Left hindlimb (tissue), 1 donor: ENCODE results near the gene ASPN.

Experiments used
- DNase-seq: peaks from one replicate; pipeline ENCODE4 v3.0.0-alpha.2; 2018

ASPN gene

DNA sequence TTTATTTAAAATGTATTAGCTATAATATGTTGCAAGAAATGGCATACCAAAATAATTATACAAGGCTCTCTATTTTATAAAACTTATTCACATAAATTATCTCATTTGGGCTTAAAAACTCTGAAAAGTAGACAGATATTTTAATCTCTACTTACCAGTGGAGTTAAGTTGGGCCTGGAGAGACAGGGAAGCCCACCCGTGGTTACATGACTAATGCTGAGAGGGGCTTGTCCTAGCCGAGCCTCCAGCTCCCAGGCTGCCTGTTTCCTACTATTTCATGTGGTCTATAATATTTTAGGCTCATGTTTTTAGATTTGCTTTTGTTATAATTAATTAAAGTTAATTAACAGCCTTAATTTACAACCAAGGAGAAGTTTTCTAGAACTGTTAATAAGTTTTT is 20.9 kb upstream of the ASPN start:
- no peak for DNase-seq

DNA sequence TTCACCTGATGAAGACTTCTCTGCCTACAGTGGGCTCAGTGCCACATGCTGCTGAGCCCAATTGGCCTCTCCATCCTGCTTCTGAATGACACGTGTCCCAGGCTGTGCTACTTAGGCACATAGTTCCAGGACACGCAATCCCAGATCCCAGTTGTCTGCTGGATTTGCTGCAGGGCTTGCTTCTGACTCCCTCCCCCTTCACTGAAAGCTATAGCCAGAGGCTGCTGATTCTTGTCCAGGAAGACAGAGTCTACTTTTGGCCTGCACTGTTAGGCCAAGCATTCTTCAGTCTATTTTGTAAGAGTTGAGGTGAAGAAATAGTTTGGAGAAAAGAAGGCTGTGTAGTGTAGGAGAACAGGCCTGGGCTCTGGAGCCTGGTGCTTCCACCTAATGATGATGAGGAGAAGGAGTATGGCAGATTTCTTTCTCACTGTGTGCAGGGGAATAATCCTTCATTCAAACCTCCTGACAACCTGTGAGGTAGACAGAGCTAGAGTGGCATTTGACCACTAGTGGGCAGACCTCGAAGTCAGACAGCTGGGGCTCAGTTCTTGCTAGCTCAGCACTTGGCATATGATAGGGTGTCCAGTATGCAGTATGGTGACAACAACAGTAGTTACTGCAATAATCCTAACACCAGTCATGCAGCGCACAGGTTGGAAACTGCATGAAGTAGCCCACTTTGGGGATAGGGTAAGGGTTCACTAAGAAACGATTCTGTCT is 19.5 kb upstream of the ASPN start:
- DNase-seq = no peak

DNA sequence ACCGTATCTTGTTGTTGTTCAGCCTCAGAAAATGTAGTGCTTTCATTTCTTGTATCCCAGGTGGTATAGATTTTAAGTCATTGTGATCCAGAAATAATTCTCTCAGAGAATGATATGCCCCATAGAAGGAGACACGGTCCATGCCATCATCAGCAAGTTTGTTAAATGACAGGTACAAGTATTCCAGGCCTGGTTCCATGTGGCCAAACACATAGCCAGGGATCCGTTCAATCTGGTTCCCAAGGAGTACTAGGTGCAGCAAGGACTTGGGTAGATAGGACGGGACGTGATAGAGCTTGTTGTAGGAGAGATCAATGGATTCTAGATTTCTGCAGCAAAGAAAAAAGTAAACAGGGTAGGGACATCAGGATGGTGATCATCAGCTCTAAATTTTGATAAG is 18.4 kb upstream of the ASPN start:
- no peak for DNase-seq

DNA sequence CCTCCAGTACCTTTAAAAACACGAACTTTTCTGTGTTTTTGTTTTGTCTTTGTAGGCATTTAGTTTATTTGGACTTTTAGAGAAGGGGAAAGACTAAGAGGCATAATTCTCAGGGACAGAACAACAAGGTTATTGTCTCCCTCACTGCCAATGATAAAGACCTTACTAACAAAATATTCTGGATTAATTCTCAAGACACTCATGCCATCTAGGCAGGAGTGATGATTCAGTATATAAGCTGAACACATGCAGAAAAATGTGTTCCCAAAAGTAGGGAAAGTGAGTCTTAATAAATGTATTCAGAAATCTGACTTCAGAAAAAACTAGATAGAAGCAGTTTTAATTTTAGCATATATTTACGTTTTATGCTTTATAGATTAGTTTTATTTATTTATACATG is 17.4 kb upstream of the ASPN start:
- no peak for DNase-seq

DNA sequence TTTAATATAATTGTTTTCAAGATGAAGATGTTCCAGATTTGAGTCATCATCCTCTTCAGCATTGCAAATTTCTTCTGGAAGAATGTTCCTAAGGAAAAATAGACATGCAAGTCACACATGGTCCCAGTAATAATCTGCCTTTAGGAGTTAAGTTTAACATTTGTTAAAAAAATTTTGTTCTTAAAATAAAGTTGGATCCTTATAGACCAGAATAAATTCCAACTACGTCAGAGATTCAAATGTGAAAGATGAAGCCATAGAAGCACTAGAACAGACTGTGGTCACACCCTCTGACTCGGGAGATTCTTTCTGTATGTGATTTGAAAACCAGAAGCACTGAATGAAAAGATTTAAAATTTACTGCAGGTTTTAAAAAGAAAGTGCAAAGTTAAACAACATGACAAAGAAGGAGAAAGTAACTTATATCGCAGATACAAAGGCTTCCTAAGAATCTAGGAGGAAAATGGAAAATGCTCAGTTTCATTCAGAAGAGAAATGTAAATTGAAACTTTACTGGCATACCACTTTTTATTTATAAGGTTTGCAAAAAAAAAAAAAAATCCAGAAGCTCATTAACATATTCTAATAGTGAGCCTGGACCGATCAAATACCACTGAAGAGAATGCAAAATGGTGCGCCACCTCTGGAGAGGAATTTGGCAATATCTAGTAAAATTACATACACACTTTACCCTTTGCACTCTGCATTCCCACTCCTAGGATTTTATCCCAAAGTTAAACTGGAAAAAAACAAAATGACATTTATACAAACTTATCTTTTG is 14.3 kb upstream of the ASPN start:
- no peak for DNase-seq

DNA sequence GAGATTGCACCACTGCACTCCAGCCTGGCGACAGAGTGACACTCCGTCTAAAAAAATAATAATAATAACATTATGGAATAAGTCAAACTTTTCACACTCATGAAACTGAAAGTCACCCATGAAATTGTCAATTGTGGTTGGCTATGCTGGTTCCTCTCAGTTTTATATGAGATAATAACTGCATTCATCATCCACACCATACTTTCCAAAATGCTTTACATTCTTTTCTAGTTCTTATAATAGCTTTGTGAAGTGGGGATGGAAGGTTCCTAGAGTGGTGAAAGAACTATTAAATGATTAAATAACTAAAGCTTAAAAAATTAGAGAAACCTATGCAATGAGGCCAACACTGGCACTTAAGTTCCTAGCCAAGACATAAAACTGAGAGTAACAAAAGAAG is 12.6 kb upstream of the ASPN start:
- DNase-seq = no peak

DNA sequence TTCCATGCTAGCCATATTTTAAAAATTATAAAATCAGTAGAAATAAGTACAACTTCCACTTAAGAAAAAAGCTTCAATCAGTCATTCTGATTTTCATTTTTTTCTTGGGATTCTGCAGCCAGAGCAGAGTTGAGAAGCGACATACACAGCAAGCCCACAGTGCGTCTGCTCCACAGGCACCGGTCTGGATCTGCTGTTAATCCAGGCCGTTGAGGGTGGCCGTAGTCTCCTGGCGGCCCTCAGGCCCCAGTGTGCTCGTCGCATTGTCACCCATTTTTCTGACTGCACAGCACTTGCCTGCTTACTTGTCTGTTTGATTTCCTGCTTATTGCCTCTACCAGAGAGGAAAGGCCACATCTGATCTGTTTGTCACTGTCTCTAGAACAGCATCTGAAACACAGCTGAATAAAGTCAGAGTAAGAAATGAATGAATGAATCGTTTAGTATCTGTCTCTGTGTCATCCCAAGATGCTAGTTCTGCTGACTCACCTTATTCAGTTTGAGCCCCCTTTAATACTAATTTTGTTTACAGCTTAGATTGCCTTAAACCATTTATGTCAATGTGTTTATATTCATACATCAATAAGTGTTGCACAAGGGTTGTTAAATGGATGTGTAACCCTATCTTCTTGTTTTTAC is 11.6 kb upstream of the ASPN start:
- DNase-seq = no peak

DNA sequence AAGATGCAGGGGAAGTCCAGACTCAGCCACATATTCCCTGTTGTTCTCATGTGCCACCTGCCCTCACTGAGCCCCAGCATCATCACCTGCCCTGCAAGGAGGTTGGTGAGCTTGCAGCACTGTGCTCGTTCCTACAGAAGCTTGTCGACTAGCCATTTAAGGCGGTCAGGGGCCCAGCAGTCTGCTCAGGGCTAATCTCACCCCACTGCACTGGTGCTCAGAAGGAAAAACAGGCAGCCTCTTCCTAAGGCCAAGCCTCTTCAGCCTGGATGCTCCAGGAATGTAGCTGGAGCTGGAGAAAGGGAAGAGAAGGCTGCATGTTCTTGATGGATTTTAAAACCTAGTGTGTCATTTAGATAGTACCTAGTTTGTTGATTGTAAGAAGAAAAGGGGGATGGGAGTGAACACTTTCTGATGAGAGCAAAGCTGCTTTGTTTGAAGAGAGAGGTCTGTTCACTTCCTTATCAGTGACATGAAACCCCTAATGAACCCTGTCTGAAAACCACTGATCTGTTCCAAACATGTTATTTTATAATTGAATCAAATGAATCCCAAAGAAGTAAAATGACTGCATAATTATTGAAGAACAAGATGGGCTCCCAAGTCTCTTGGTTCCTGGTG is 10.6 kb upstream of the ASPN start:
- no peak for DNase-seq

DNA sequence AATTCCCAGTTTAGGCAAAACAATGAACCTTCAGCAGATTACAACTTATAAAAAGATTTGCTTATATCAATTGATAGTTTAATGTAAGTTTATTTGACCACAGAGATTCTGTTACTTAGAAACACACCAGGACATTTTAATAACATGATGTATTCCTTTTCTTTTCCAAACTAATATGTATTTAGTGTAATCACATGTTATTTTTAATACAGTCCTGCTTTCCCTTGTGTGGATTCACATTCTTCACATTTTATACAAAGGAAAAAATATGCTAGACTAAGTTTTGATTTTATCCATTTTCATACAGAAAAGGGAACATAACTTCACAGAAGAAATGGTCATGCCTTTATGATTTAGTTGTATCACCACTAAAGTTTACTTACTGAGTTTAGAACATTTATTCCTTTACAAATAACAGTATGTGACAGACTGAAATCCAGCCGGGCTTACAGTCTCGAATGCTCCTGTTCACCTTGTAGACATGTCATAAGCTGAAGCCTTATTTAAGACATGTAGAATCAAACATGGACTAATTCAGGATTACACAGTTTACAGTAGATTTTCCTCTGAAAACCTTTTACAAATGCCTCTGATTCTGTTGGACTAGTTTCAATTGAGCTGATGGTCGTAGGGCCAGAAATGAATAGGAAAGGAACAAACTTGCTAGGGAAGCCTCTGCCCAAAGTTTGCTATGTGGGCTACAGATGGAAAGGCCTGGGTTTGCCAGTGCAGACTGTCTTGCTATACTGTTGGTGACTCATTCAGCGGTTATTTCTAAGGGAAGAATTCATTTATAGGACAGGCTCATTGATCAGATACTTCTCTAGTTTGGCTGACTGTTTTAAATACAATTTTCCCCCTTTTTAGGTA is 6.6 kb upstream of the ASPN start:
- no peak for DNase-seq

DNA sequence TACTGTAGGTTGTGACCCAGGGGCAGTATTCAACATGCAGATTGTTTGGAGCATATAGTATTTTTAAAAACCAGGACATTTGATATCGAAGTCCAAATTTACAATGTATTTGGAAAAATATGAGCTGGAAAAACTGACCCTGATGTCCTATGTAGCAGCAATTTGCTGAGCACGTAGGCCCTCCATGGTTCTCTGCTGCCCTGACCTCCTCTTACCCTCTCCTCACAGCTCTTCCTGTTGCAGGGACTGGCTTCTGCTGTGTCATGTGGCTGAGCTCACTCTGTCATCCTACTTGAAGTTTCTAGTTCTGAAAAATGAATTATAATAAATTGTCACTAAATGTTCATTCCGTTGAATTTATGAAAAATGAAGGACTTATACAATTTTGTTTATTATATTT is 4.1 kb upstream of the ASPN start:
- DNase-seq = no peak

DNA sequence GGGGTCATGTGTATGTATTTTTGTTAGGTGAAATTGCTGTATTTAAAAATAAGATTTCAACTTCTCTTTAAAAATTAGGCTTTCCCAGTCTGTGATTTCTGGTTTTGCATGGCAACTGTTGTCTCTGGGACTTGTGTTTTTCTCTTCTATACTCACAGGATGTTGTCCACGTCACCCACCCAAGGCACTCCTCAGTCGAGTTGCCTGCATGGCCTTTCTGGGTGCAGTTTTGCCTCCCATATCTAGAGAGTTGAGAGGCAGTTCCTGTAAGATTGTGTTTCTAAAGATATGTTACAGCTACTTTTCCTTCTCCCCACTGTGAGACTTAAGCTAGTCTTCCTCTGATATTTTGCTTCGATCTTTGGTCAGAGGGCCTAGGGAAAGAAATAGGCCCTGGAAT is 2.3 kb upstream of the ASPN start:
- DNase-seq = no peak

DNA sequence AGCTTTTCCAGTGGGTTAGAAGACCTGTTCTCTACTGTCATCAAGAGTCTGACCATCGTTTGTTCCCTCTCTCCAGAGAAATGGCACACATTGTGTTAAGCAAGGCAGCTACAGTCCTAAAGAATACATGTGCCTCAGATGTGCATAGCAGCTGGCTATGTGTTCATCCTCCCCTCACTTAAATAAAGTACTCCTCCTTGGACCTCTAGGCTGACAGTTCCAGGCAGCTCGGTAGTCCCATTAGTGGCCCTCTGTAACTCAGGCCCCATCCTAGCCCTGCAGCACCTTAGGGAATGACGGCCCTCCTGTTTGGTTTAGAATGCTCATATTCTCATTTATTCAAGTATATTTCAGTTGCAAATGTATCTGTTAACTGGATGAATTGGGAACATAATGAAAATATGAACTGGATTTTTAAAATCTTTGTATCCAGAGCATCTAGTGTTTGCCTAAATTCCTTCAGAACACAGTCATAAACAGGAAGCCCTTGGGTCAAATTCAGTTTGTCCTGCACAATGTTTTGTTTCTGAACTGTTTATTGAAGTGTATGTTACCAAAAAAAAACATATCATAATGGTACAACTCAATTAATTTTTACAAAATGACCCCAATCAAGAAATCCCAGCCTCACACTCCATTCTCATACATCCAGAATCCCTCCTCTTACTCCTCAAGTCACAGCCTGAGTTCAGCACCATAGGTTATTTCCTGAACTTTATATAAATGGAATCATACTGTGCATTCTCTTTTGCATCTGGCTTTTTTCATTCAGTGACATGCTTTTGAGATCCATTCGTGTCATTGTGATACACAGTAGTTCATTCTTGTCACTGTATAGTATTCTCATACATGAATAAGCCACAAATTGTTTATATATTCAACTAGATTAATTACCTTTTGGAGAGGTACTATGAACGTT is 1.6 kb upstream of the ASPN start:
- DNase-seq = no peak

DNA sequence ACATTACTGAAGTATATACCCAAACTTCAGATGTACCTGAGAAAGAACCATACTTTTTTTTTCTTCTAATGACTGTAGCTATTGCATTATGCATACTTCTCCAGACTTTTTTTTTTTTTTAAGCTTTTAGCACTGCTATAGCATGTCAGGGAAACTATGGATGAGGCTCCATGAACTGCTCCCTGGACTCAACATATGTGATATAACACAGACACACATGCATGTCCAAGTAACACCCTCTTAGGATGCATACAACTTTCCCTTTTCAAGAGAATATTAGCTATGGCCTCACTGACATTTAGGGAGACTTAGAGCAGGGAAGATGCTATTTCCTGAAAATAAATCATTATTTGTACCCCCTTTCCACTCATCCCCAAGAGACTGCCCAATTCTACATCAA is 499 bp upstream of the ASPN start:
- DNase-seq = no peak

DNA sequence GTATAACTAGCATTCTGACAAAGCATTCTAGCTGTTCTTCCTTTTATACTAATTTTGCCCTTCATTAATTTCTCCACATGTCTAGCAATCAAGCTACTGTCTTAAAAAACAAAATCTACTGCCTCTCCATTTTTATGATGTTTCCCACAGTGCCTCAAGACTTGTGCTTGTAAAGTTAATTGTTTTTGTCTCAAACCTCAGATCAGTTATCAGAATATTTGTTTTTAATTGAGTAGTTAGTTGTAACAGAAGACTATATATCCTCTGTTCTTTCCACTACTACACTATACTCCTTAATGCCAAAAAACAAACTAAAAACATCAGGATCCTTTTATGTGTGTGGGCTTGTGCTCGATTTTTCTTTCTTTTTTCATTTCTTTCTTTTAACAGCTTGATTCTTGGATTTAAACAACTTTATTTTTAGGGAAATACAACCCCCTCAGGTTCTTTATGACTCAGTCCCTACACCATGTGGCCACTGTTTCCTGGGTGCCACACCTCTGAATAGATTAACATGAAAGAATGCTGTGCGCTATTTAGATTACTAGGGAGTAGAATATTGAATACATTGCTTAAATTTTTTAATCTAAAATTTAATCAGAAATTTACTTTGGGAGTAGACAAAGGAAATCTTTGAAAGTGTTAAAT is 1.2 kb downstream of the ASPN start:
- no peak for DNase-seq

DNA sequence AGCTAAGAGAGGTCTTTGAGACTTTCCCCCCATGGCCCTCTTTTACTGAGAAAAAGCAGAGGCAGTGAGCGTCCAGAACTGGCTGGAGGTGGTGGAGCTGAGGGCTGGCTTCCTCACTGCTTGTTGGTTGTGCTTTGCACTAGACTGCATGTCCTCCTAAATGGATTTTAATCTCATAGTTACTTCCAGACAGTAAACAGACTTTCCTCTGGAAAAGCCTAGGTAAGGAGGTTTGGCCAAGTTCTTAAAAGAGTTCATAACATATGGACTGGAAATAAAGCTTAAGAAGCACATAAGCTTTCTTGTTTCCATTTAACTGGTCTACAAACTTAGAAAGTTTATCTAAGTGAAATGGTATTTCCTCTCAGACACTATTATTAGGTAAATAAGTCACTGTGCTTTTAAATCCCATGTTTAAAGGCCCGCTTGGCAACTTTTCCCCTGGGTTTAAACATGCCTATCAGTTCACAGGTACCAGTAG is 2.0 kb downstream of the ASPN start:
- DNase-seq = peak; percentile 62

DNA sequence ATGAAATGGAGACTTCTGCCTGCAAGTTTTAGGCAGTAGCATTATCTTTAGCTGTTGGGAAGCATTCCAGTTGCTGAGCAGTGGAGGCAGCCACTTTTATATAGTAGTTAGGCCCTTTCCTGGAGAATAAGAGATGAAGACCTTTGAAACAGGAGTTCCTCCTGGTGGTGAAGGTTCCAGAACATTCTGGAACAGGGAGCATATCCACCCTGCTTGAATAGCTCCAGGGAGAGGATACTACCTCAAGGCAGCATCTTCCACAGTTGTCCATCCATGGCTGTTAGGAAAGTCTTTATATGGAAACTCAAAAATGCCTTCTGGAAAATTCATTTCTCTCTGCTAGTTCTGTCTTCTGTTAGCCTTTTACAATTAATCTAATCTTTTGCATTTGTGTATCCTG is 3.0 kb downstream of the ASPN start:
- no peak for DNase-seq

DNA sequence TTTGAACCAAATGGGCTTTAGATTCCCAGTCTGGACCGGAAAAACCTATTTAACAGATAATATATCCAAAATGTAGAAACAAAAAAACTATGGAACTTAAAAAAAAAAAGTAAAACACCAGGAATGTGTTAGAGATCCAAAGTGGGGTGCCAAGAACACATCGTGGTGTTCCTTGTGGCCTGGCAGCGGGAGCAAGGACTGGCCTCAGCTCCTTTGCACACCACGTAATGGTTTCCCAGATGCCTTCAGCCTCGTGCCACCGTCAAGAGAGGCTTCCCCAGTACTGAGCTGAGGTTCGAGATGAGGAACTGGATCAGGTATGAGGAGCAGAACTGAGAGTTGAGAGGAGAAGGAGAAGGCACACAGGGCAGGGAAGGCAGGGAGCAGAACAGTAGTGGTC is 3.5 kb downstream of the ASPN start:
- DNase-seq = peak; percentile 45

DNA sequence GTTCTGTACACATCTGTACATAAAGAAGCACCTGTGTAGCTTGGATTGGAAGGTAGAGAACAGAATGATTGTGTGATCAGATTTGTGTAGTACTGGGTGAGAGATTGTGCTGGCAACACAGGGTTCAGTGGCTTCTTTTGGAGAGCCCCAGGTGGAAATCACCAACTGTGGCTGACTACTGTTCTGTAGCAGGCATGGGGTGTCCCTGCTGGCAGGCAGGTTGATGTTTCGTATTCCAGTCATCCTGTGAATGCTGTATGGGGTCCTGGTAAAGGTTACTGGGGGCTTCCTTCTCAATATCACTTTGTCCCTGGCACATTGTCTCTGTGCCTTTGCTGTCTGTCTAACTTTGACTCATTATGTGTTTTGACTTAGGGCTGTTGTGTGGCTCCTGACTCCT is 5.3 kb downstream of the ASPN start:
- no peak for DNase-seq

DNA sequence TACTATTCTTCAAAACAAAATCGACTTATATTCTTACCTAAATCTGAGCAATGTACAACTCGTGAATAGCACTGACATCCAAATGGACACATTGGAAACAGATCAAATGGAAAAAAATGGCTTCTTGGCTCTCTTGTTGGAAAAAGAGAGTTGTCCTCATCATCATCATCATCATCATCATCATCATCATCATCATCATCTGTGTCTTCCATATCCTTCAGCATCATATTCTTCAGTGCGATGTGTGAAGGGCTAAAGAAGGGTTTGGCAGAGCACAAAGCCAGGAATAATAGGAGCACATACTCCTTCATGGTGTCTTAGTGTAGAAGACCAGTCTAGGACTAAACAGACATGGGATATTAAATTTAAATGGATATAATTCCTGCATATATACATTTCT is 7.7 kb downstream of the ASPN start:
- no peak for DNase-seq

DNA sequence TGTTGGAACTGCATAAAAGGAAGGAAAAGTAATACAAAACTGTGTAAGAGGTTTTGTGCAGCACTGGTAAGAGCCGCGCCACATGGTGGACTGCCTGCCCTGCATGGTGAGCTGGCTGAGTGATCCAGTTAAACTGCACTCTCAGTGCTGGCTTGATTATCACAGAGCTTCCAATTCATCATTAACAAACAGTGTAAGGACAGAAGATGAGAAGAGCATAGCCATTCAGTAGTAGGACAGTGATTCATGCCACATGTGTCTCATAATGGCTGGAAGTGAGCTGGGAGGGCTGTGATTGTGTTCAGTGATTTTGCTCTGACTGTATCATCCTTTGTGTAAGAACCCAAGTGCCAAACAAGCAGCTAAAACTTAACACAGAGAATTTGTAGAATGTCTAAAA is 14.1 kb downstream of the ASPN start:
- DNase-seq = no peak

DNA sequence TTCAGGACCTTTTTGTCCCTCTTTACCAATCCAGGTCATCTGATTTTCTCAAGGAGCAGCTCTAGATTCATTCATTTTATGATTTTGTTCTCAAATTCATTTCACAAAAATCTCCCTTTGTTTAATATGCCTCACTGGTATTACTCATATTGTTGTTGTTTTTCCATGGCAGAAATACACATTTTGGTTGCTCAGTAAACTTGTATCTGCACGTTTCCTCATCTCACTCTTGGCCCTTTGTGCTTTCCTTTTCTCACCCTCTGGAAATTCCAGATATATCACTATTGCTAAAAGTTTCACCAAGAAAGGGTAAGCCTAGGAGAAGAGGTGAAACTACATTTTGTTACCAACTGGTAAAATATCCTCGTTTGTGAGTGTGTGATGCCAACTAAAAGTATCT is 14.8 kb downstream of the ASPN start:
- no peak for DNase-seq
